HEK293 (cell line): ENCODE measurements around the gene REX1BD.

Experiments used
- CTCF ChIP-seq: fragments of 450-650 bp; formaldehyde crosslinking; IDR thresholded peaks from 2 replicates; pipeline ENCODE4 v1.5.1; 2016; ENCODE audit warnings: missing biosample characterization, missing genetic modification characterization
- HOXD13 ChIP-seq: sonication (generic); formaldehyde crosslinking; IDR thresholded peaks from 2 replicates; pipeline ENCODE4 v1.8.0; 2022; ENCODE audit warnings: missing genetic modification reagents, borderline replicate concordance
- PBX3 ChIP-seq: sonication (generic); formaldehyde crosslinking; IDR thresholded peaks from 2 replicates; pipeline ENCODE4 v1.8.1; 2022; ENCODE audit warnings: mild to moderate bottlenecking, moderate library complexity, missing genetic modification reagents
- SETDB1 ChIP-seq: IDR thresholded peaks from one replicate; pipeline ENCODE4 v1.6.1; 2017; ENCODE audit warnings: mild to moderate bottlenecking, low read length, moderate library complexity, mixed read lengths; ENCODE audit not compliant: insufficient read length
- SP2 ChIP-seq: fragments of 450-650 bp; formaldehyde crosslinking; IDR thresholded peaks from 2 replicates; pipeline ENCODE4 v1.5.1; 2016; ENCODE audit warnings: missing biosample characterization, missing genetic modification characterization
- SP7 ChIP-seq: fragments of 450-650 bp; formaldehyde crosslinking; IDR thresholded peaks from 2 replicates; pipeline ENCODE4 v1.5.1; 2016; ENCODE audit warnings: missing biosample characterization, missing genetic modification characterization
- ZNF138 ChIP-seq: fragments of 450-650 bp; formaldehyde crosslinking; IDR thresholded peaks from 2 replicates; pipeline ENCODE4 v1.5.1; 2016; ENCODE audit warnings: missing biosample characterization, missing genetic modification characterization, borderline replicate concordance
- ZNF26 ChIP-seq: fragments of 450-650 bp; formaldehyde crosslinking; IDR thresholded peaks from 2 replicates; pipeline ENCODE4 v1.5.1; 2016; ENCODE audit warnings: missing biosample characterization, missing genetic modification characterization
- ZNF274 ChIP-seq, 2 experiments: fragments of 200-500 bp in 1 of 2; fragments of 450-650 bp in 1 of 2; sonication (Bioruptor generic) in 1 of 2; formaldehyde crosslinking in 1 of 2; IDR thresholded peaks; 2 replicates each; pipeline versions ENCODE4 v1.5.1 to v1.6.1; 2014 to 2016; ENCODE audit warnings: borderline replicate concordance in 1 of 2, inconsistent platforms in 1 of 2, low read length in 1 of 2, missing biosample characterization in 1 of 2, missing genetic modification characterization in 1 of 2
- ZNF433 ChIP-seq: fragments of 450-650 bp; formaldehyde crosslinking; IDR thresholded peaks from 2 replicates; pipeline ENCODE4 v1.5.1; 2016; ENCODE audit warnings: missing biosample characterization, missing genetic modification characterization, low read depth
- ZNF658 ChIP-seq: fragments of 450-650 bp; formaldehyde crosslinking; IDR thresholded peaks from 2 replicates; pipeline ENCODE4; 2016; ENCODE audit warnings: missing biosample characterization, missing genetic modification characterization

GRCh38 chr19:18633321-18633720 lies 44.7 kb downstream of the REX1BD start:
- no peak for TF ChIP-seq CTCF (tag by site-specific recombination)
- no peak for TF ChIP-seq PBX3 (CRISPR knock-in tag)
- no peak for TF ChIP-seq ZNF433 (tag by site-specific recombination)
- TF ChIP-seq SETDB1 = no peak
- TF ChIP-seq SP2 (tag by site-specific recombination) = no peak
- TF ChIP-seq HOXD13 (CRISPR knock-in tag) = no peak
- no peak for TF ChIP-seq ZNF138
- no peak for TF ChIP-seq ZNF658 (tag by site-specific recombination)
- no peak for TF ChIP-seq ZNF26 (tag by site-specific recombination)
- no peak for TF ChIP-seq ZNF274 (IDR thresholded peaks at IDR 0.05; ENCODE audit: low read length)
- no peak for TF ChIP-seq ZNF274 (tag by site-specific recombination; IDR thresholded peaks at IDR 0.05; ENCODE audit: borderline replicate concordance)
- no peak for TF ChIP-seq SP7
